GM21526 (cell line): ENCODE measurements around the gene XYLT1.
"Not testable (repeated sequence)": the region's sequence is repeated elsewhere in the genome, so short reads cannot be mapped to it uniquely, and the experiment has no call there.

Experiments used
- ATAC-seq: cut with Tn5 transposase; IDR thresholded peaks from one replicate; pipeline ENCODE4 v1.9.1; 2021; ENCODE audit warnings: moderate library complexity; ENCODE audit not compliant: unreplicated experiment, low FRiP score

XYLT1 gene

DNA sequence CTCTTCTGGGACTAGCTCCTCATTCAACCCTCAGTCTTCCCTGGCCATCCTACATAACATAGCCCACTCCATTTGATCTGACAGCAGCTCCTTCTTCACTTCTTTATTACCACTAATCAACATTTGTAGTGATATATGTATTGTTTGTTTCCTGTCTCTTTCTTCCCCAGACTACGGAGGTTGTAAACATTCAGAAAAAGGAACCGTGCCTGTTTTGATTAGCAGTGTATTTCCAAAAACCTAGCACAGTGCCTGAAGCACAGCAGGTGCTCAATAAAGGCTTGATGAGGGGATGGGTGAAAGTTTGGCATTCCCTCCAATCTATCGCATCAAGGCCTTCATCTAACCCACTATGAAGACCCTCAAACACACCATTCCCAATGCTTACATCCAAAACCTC lies 150.8 kb downstream of the XYLT1 start:
- no peak for ATAC-seq

DNA sequence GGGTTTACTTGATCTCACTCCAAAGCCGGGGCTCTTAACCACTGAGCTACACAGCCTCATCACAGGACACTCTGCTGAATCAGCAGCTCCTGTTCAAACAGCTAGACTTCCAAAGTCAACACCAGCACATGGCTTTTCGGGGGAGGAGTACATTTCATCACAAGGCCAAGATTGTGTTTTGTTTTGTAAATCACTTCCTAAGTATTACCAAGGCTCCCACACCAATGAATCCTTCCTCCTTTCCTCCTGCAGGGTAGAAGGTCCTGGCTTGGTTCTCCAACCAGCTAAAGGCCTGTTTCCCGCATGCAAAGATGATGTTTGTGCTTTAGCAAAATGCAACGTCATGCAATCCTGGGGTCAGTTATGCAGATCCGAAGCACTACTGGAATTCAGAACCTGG lies 152.5 kb downstream of the XYLT1 start:
- ATAC-seq = no peak

DNA sequence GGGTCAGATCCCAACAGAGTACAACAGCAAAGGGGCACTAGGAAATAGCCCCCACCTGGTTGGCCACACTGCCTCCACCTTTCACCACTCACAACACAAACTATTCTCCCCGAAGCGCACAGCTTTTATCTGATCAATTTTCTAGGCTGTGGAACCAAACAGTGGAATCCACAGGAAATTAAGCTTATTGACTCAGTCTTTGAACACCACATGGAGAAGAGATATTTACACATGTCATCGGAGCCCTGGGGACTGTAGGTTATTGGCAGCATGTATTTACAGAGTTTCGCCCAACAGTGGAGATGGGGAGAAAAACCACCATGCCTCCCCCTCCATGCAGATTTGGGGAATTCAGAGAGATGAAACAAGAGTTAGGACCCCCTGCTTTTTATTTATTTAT lies 154.8 kb downstream of the XYLT1 start:
- ATAC-seq = no peak

DNA sequence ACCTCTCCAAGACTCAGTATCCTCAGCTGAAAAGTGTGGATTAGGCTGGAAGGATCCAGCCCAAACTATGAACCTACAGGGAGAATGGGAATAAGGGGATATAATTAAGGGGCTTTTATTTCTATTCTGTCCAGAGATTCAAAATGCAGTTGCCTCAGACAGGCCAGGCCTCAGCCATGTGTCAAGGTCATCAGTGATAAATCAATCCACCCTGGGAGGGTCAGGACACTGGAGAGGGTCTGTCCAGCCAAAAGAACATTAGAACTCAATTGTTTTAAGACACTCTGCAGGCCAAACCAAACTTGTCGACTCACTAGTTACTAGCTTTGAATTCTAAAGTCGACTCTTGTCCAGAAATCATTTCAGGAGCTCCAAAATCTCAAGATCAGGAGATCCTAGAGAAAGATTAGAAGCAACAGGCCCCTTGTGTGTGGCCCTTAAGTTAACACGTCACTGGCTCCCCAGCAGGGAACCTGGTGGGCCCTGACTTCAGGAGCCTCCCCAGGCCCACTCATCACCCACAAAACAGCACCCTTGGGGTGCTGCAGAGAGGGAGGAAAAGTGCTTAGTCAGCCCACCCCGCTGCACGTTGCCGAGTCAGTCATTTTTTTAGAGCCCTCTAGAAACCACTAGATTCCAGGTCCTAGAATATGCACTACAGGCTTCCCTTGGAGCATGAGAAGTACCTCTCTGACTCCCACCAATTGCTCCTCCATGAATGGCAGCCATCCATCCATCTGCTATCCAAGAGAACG lies 156.8 kb downstream of the XYLT1 start:
- ATAC-seq = no peak

DNA sequence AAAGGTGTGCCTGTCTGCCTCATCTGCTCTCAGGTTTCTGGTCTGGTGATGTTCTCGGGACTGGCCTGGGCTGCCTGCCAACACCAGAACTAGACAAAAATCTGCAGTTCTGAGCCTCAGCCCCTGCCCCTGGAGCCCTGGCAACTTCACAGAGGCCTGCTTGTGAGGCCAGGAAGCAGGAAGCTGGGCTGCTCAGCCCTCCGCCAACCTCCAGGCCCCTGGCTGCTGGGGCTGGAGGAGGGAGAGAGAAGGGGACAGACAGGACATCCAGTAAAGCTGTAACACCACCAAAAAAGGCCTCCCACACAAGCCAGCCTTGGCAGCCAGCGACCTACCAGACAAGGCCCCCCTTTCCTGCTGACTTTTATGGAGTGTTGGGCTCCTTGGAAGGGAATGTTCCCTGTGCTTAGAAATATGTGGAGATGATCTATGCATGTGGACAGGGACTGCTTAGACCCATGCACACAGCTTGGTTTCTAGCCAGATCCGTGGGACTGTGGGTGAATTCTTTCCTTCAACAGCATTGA lies 157.6 kb downstream of the XYLT1 start:
- no peak for ATAC-seq

DNA sequence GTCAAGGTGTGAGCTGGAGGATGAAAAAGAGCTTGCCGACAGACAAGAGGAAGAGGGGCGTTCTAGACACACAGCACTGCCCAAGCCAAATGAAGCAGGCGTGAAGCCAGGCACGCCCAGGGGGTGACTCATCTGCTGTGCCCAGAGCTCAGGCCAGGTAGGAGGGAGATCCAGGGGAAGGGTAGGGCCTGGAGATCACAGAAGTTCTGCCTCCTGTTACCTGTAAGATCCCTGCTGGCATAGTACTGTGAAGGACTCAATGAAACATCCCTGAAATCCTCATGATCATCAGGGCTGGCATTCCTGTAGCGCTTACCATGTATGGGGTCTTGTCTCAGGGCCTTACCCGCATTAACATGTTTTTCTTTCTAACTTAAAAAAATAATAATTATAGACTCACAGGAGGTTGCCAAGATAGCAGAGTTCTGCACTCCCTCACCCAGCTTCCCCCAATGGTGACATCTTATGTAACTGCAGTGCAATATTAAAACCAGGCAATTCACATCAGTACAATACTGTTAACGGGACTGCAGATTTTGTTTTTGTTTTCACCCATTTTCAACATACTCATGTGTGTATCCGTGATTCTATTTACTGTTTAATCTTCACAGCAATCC lies 158.6 kb downstream of the XYLT1 start:
- ATAC-seq = no peak

DNA sequence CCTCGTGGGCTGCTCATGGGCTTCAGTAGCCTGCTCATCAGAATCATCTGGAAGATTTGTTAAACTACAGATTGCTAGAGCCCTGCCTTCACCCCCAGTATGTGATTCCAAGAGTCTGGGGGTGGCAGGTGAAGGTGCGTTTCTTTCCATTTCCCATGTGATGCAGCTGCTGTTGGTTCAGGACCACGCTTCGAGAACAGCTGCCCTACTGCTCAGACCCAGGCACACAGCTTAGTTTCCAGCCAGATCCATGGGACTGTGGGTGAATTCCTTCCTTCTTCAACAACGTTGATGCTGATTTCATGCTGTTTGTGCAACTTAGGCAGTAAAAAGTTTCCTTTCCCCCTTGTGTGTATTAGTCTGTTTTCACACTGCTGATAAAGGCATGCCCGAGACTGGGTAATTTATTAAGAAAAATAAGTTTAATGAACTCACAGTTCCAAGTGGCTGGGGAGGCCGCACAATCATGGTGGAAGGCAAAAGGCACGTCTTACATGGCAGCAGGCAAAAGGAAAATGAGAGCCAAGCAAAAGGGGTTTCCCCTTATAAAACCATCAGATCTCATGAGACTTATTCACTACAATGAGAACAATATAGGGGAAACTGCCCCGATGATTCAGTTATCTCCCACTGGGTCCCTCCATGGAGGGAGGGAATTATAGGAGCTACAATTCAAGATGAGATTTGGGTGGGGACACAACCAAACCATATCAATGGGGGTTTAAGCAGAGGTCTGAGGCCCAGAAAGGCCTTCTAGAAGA lies 159.2 kb downstream of the XYLT1 start:
- ATAC-seq = no peak

DNA sequence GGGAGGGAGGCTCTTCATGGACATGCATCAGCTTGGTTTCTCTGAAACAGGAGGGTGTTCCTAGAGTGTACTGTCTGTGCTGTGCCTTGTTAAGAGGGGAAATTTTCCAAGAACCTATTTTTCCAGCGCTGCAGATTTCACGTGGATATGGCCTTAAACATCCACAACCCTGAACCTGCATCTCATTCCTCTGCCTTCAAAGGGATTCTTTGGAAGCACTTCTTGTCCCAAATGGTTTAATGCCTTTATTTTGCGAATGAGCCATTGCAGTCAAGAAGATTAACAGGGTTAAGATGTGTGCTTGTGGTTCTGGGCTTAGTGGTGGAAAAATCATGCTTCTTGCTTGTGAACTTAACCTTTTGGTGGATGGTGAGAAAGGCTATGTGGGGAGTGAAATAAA lies 161.2 kb downstream of the XYLT1 start:
- no peak for ATAC-seq

DNA sequence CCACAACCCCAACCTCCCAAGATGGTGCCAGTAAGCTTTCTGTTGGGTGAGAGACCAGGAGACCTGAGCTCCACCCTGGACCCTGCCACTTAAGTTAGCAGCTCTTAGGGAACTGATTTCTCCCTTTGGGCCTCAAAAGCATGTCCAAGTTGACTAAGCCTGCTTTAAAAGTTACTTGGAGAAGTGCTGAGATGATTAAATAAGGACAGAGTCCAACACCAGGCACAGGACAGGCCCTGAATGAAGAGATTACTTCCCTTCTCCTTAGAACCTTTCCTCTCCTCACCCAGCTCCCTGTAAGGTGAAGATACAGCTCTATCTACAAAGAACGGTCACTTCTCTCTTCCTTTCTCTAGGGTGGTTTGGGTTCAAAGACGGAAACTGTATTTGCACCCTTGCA lies 162.6 kb downstream of the XYLT1 start:
- no peak for ATAC-seq

DNA sequence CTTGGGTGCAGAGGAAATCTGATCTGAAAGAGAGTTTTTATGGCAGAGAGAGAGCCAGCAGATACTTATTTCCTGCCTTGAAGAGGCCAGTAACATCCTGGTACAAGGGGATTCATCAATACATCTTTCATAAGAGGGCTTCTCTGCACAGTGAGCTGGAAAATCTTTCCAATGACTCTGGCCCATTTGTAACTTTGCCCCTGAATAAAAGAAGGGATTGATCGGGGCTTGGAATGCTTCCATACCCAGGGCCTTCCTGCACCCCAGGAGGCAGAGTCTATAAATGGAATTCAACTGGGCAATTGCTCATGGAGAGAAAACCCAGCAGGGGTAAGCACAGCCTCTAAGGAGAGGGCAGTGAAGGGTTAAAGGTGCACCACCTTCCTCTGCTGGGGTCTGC lies 163.3 kb downstream of the XYLT1 start:
- ATAC-seq = no peak

DNA sequence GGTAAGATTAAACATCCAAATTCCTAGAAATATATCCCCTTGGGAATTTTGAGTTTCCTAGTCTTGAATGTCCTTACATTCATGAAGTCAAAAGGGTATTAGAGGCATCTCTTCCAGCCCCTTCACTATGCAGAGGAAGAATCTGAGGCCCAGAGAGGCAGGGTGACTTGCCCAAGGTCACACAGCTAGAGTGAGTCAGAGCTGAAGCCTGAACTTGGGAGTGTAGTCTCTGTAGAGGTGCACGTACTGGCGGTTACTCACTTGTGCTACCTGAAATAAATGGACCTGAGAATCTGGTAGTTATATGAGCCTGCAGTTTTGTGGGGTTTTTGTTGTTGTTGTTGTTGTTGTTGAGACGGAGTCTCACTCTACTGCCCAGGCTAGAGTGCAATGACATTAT lies 164.0 kb downstream of the XYLT1 start:
- ATAC-seq = no peak

DNA sequence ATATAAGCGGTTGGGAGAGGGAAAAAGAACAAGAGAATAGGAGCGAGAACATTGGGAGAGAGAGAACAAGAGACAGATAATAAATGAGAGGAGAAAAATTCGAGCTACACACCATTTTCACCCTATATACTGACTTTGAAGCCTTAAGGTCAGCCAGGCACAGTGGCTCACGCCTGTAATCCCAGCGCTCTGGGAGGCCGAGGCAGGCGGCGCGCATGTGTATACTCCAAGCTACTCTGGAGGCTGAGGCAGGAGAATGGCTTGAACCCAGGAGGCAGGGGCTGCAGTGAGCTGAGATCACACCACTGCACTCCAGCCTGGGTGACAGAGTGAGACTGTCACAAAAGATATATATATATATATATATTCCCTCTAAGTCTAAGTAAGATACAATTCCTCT lies 164.5 kb downstream of the XYLT1 start:
- ATAC-seq = not testable (repeated sequence)

DNA sequence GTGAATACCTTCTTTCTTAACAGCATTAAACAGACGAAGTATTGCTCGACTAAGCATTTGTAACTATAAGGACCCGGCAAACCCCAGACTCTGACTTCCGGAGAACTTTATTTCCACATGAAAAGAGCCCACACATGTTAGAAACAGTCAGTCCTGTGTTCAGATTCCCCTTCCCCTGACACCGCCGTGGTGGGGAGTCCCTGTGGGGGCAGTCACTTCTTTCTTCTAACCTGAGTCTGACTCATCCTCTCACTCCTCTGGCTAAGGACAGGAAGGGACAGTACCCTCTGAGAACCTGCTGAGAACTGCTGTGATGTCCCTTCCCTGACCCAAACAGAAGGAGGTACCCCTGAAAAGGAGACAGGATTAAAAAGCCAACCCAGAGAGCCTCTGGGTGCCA lies 165.1 kb downstream of the XYLT1 start:
- ATAC-seq = no peak

DNA sequence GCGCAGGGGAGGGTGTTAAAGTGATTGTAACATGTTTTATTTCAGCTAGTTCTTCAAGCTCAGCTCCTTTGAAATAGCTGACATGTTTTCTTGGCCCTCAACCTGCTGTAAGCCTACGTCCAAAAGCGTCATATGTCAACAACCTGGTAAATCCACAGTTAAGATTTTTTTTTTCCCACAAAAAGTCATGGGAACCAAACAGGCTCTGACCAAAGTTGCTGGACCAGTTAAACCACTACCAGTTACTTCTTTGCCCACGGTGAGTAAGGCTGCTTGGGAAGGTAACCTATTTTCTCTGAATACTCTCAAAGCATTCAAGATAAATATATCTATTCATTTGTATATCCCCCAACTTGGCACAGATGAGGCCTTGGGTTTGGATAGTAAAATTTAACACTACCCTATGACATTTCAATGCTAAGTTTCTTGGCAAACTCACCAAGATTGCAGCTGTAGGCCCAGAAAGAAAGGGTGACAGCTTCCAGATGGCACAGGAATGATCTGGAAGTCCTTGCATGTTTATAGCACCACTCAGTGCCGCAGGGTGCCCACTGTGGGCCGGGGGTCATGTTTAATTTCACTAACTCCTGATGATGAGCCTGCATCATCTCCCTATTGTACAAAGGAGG lies 166.2 kb downstream of the XYLT1 start:
- ATAC-seq = no peak

DNA sequence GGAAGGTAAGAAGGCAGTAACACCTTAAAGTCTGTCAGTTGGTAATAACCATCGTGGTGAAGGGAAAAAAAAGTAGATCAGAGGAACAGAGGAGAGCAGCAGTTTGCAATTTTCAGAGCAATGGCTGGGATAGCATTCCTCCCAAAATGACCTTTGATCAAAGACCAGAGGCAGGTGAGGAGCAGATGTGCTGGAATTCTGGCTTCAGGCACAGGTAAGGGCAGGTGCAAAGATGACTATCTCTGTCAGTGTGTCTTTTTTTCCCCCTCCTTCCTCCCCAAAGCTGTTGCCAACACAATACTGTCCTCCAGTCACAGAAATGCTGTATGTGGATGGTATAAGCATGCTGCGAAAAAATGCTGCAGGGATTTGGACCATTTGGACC lies 166.7 kb downstream of the XYLT1 start:
- ATAC-seq = no peak

DNA sequence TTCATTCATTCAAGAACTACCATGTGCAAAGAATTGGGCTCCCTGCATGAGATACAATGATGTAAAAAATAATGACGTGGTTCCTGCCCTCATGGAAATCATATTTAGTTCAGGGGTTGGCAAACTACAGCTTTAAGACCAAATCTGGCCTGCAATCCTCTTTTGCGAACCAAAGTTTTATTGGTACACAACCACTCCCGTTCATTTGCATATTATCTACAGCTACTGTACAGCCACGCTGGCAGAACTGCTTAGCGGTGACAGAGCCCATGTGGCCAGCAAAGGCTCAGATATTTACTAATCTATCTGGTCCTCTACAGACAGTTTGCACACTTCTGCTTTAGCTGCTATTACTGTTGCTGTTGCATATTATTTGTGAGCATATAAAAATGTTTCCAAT lies 167.7 kb downstream of the XYLT1 start:
- ATAC-seq = no peak

DNA sequence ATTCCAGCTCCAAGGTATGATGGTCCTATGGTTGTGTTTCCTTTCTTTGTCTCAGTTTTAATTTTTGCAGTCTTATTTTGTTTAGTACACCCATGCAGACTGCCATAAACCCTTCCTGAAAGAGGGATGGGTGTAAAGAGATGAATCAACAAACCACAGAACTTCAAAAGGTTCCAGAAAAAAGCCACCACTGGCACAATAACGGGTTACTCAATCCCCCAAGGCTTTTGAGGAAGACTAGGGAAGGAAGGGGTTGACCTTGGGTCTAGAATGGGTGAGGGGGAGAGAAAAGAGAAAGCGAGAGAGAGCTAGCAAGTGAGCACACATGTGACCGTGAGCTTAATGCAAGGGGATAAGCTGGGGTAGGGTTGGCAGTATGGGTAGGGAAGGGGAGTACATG lies 168.1 kb downstream of the XYLT1 start:
- no peak for ATAC-seq

DNA sequence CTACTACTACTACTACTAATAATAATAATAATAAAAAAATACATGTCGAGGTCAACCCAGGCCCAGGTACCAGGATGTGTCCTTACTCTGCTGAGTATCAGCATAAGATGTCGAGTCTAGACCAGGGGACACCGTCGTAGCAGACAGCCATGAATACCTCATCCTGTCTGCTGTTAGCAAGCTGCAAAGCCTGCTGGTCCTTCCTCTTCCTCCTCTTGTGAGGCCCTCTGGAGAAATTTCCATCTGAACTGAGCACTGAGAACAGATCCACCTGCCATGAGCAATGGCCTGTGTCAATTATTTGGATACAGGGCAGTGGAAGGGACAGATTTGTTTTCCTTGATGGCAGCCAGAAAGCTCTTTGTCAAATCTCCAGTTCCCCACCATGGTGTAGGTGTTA lies 168.5 kb downstream of the XYLT1 start:
- peak; percentile 24 for ATAC-seq

DNA sequence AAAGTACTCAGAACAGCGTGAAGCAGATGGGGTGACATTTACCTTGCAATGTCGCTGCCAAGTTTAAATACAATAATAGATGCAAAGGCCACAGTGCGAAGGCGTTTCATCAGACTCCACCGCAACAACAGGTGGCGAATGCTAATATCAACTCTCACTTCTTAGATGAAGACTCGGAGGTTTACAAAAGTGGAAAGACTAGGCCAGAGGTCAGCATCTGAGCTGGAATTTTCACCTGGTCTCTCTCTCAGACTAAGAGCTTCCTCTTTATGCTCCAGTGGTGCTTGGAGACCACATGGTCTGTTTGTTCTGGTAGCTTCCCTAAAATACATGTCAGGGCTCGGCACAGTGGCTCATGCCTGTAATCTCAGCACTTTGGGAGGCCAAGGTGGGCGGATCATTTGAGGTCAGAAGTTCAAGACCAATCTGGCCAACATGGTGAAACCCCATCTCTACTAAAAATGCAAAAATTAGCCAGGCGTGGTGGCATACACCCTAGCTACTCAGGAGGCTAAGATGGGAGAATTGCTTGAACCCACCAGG lies 169.1 kb downstream of the XYLT1 start:
- peak; percentile 78 for ATAC-seq

DNA sequence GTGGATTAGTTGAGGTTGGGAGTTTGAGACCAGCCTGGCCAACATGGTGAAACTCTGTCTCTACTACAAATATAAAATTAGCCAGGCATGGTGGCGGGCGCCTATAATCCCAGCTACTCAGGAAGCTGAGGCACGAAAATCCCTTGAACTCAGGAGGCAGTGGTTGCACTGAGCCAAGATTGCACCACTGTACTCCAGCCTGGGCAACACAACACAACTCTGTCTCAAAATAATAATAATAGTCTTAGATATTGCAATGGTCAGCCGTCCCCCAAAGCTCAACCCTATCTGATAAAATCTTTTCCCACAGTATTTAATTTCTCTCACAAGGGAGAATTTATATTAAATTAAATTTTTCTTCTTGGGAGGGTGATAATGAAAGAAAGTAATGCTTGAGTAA lies 169.6 kb downstream of the XYLT1 start:
- ATAC-seq = no peak

DNA sequence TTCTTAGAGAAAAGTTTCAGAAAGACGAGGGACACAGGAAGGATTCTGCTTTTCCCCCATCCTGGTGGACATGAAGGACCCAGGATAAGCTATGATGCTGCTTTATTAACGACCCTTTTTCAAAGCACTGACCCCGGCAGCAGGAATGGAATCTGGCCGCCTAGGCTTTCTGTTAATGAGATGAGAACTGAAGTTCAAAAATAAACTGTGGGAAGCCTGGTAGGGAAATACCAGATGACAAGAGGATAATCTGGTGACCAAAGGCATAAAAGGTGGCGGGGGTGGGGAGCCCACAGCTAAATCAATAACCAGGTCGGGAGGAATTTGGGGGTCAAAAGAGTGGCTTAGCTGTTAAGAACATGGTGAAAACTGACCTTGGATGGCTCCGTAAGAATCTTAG lies 171.0 kb downstream of the XYLT1 start:
- no peak for ATAC-seq
